ENCODE data around the gene C1QTNF9B. TPM values are rescaled to one million over a fixed set of nuclear protein-coding genes. Genes with fewer than 3 reads are reported as not detected.

Gene C1QTNF9B
- total and polyA plus RNA-seq, 2 of the 8 experiments (the other 6 are each of a cell fraction or from before 2014, with no cell fraction given): 0.11 TPM; not detected in 1

GRCh38 chr13:23858546-23858945 lies 38.8 kb downstream of the C1QTNF9B start (continued):
- TF ChIP-seq SAP30 (IDR thresholded peaks at IDR 0.05; ENCODE audit: insufficient read depth, insufficient replicate concordance, low read length): no peak
- TF ChIP-seq SRF (IDR thresholded peaks at IDR 0.05; ENCODE audit: low read depth, low read length): no peak
- TF ChIP-seq POU5F1 (IDR thresholded peaks at IDR 0.05; ENCODE audit: low read depth, low read length): no peak
- TF ChIP-seq CHD7 (IDR thresholded peaks at IDR 0.05; ENCODE audit: insufficient replicate concordance, low read length): no peak
